GM12878 (cell line): ENCODE measurements around the gene THRA.

Source experiments
- ATF2 ChIP-seq: IDR thresholded peaks from 2 replicates; pipeline ENCODE4 v1.6.1; 2012; ENCODE audit warnings: low read length, inconsistent platforms
- CBX5 ChIP-seq: sonication (generic); IDR thresholded peaks from 2 replicates; pipeline ENCODE4 v1.6.1; 2016; ENCODE audit warnings: low read depth, moderate library complexity, mild to moderate bottlenecking, inconsistent platforms
- CTCF ChIP-seq, 3 experiments: IDR thresholded peaks in 2 of 3; conservative IDR thresholded peaks in 1 of 3; 2 replicates each; pipeline ENCODE4 v1.5.1; 2011; ENCODE audit warnings: low read depth in 3 of 3, low read length in 3 of 3, mild to moderate bottlenecking in 3 of 3, control low read depth in 2 of 3, moderate library complexity in 2 of 3, inconsistent platforms in 1 of 3, mixed read lengths in 1 of 3; ENCODE audit not compliant: control insufficient read depth in 2 of 3, insufficient read depth in 1 of 3; ENCODE audit errors: extremely low read depth in 1 of 3
- HDGF ChIP-seq: fragments of 450-650 bp; IDR thresholded peaks from 2 replicates; pipeline ENCODE4 v1.6.1; 2016; ENCODE audit warnings: antibody characterized with exemption
- USF1 ChIP-seq: IDR thresholded peaks from 2 replicates; pipeline ENCODE4 v1.6.1; 2011; ENCODE audit warnings: borderline replicate concordance, low read depth, mild to moderate bottlenecking, moderate library complexity, mixed read lengths, low read length; ENCODE audit not compliant: insufficient read depth; ENCODE audit errors: extremely low read length

GRCh38 chr17:40022497-40022896 is 40.3 kb upstream of the THRA start:
- TF ChIP-seq CTCF (IDR thresholded peaks at IDR 0.05 in 2 of 3, conservative IDR thresholded peaks at IDR 0.05 in 1 of 3; ENCODE audit: control insufficient read depth in 2 of 3, extremely low read depth in 1 of 3, insufficient read depth in 1 of 3, low read depth in 3 of 3, low read length in 3 of 3) = no peak
- no peak for TF ChIP-seq USF1
- no peak for TF ChIP-seq ATF2
- no peak for TF ChIP-seq CBX5
- TF ChIP-seq HDGF = no peak
